GM18508 (cell line): ENCODE data around the gene SYT13.

Experiments used
- ATAC-seq: cut with Tn5 transposase; IDR thresholded peaks from one replicate; pipeline ENCODE4 v1.9.1; 2021; ENCODE audit warnings: moderate number of reproducible peaks; ENCODE audit not compliant: insufficient read depth, unreplicated experiment

Gene SYT13

DNA sequence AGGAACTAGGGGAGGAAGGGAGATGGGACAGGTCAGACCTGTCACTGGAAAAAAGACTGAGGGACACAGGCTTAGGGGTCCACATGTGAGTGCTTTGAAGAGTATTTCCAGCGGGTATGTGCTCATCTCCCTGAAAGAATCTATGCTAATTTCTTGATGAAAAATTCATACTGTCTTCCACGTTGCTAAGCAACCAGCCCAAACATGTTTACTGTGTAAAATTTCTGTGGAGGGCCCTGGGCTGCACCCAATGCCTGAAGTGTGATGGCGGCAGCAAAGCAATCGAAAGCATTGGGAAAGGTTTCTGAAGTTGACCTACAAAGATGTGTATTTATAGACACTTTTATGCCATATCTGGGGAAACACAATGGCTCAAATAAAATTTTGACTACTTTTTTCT is 7.4 kb downstream of the SYT13 start:
- ATAC-seq = no peak

DNA sequence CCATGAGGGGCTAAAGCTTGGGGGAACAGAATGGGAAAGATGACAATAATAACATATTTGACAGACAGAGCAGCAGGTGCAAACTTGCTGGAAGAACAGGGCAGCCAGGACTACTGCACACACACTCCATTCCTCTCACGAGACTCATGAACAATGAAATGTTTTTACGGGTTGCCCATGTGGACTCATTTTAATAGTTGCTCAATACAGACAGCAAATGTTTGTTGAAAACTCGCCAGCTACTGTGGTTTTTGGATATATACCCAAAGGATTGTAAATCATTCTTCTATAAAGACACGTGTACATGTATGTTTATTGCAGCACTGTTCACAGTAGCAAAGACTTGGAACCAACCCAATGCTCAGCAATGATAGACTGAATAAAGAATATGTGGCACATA is 10.3 kb downstream of the SYT13 start:
- ATAC-seq = no peak

DNA sequence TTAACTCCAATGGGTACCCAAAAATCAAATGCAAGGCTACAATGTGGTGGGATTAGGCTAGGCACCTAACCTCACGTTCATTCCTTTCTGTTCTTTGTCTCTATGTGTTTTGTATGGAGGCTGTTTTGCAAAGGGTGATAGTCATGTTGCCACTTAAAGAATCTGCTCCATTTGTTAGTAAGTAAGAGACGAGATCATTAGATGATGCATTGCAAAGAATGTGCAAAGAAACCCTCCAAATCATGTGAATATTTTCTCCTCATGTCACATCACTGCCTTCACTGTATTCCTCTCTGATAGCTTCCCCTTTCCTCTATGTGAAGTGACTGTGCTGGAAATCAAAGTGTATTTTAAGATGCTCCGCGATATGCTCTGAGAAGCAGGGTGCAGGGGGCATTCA is 11.9 kb downstream of the SYT13 start:
- no peak for ATAC-seq

DNA sequence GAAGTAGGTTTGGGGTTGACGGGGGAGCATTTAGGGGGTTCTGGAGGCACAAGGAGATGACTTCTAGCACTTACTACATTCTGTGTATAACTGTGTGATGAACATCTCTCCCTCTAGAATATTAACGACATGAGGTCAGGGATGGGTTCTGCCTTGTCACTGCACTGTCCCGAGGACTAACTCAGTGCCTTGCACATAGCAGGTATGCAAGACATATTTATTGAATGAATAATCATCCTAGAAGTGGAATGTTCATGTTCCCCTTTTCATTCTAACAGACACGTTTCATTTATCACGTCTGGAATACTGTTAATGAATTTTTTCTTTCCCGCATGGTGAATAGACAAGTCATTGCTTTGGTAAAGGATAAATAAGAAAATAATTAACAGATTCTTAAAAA is 12.6 kb downstream of the SYT13 start:
- ATAC-seq = no peak

DNA sequence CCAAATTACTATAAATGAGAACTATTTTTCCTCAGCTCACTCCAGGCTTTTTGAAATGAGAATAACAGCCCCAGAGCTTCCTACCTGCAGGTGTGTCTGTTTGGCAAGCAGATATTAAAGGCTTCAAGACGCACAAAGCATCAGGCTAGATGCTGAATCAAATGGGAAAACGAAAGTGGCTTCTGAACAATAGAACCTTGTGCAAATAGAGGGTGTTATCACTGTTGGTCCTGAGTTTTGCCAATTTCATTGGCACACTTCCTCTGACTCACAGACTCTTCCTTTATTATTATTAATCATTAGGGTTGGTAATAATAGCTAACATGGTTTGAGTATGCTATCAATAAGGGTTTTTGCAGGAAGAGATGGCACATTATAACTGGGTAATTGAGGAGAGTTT is 13.4 kb downstream of the SYT13 start:
- no peak for ATAC-seq

DNA sequence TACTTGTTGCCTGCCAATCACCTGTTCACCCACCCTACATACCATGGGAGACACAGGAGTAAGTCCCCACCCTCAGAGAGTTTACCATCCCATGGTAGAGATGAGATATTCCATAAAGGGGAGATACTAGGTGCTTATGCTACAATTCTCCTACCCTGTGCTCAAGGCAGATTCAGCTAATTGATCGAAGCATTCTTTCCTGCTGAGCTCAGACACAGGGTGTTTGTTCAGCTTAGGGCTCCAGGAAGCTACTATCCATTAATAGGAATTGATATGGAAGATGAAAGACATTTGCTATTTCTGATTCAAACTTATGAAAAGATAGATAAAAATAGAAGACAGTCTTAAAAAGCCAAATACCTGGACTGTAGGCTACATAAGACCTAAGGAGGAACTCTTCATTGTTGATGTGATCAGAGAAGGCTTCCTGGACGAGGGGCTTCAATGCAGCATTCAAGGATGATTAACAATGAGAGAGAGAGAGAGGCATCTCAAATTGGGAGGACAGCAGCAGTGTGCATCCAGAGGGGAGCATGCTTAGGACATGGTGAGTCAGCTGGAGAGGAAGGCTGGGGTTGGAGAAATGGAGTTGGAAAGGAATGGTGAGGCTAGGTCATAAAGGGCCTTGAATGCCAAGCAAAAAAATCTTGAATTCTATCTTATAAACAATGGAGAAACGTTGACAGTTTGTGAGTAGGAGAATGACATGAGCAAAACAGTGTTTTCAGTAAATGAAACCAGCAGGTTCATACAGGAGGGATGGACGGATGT is 15.0 kb downstream of the SYT13 start:
- no peak for ATAC-seq

DNA sequence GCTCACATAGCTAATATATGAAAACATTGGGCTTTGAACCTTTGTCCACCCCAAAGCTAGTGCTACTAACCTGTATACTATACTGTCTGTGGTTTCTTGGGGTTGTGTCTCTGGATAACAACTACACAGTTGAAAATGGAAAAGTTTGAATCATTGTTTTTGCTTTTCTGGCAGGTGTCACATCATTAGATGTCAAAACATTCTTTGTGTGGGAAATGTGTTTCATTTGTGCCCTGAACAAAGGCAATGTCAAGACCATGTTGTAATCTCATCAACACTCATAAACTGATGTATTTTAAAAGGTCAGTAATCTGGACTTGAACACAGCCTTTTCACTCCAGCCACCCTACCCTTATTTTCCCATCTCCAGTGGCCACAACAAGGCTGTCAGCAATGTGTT is 16.5 kb downstream of the SYT13 start:
- no peak for ATAC-seq

DNA sequence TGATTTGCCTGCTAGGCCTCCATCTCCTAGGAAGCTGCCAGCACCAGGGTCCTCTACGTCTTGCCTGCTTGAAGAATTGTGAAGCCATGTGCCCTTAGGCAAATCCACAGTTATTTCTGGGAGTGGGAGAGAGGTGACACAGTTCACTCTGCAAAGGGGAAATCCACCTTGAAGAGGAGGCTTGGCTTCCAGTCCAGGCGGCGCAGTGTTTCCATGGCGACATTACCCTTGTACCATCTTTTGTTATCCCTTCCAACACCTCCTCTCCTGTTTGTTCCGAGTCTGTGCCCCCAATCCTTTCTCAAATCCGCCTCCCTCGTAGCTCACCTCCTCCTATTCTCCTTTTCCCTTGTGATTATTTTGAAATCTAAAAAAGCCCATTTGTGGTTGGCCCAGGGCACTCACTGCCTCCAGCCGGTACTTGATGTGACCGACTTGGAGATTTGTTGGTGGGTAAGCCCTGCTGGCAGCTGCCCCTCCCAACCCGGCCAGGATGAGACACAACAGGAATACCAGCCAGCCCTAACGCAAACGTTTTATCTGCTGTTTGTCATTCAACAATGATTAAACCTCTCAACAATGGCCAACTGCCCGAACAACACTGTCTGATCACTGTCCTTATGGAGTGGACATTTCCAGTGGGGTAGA is 18.4 kb downstream of the SYT13 start:
- no peak for ATAC-seq

DNA sequence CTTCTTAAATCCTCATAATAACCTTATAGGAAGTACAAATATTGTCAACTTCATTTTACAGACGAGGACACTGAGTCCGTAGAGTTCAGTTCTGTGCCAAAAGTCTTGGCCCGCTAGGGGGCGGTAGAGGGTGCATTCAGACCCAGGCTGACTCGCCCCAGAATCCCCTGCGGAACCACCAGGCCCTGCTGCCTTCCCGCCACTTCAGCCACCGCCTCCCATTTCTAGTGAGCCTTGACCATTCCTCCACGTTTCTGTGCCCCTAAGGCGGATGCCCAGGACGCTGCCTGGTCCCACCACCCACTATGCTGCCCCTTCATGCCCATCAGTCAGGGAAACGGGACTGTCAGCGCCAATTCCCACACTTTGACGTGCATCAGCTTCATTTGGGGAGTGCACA is 19.1 kb downstream of the SYT13 start:
- no peak for ATAC-seq

DNA sequence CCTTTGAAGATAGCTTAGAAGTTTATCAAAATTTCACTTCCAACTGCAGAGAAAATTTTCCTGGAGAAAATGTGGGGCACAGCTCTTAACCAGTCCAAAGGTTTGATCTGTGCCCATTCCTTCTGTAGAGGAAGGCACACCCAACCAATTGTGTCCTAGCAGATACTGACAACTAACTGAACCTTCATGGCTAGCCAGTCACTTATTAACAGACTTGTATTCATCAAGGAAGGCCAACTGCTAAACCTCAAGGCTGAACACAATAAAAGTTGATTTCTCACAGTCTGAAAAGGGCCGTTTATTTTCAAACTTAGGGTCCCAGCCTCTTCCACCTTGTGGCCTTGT is 19.5 kb downstream of the SYT13 start:
- no peak for ATAC-seq

DNA sequence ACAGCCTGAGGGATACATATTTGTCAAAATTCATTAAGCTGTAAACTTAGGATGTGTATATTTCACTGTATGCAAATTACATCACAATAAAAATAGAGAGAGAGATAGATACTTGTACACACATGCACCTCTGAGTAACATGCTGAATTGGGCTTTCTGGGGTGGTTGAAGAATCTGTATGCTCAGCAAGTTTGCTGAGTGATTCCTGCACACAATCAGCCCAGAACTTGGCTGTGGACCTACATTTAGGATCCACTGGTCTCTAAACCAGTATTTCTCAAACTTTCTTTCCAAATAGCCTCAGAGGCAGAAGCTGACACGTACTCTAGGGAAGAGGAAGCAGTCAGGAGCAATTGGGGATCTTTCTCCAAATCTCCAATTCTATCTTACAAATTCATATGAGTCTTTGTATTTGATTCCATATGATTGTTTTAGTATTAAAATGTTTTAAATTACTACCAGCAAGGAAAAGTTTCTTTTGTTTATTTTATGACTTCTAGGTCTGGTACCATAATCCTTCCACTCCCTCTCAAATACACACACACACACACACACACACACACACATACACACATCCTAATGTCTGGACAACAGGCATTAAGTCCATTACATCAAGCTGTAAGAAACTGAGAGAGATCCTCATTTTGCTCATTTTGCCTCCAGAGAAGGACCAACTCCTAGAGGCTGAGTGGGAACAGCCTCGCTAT is 20.0 kb downstream of the SYT13 start:
- ATAC-seq = no peak

DNA sequence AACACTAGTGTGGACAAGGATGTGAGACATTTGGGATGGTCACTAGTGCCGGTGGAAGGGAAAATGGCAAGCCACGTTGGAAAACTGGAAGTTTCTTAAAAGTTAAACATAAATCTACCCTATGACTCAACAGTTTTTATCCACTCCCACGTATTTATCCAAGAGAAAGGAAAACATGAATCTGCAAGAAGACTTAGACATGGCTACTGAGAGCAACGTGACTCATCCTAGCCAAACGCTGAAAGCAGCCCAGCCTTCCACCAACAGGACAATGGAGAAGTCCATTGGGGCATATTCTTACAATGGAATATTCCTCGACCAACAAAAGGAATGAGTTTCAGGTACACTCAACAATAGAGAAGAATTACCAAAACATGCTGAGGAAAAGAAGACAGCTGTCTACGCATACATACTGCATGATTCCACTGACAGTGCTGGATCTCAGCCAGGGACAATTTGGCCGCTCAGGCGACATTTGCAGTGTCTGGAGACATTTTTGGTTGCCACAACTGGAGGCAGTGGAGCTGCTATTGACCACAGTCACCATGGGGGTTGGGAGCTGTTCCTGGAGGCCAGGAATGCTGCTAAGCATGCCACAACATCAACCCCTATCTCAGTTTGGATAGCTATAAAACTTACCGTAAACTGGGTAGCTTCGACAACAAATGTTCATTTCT is 21.2 kb downstream of the SYT13 start:
- ATAC-seq = no peak

DNA sequence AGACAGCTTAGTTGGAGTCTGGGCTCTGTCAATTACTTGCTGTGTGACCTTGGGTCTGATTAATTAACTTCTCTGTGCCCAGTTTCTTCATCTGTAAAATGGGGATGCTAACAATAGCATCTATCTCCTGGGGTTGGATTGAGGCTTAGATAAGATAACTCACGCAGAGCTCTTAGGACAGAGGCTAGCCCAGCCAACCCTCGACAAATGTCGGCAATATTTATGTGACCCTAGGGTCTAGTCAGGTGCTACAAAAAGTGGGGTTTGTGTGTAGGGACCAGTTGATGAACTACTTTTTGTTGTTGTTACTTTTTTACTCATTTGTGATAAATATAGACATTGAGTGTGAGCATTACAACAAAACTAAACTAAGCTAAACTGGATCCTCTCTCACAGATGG is 22.4 kb downstream of the SYT13 start:
- ATAC-seq = no peak

DNA sequence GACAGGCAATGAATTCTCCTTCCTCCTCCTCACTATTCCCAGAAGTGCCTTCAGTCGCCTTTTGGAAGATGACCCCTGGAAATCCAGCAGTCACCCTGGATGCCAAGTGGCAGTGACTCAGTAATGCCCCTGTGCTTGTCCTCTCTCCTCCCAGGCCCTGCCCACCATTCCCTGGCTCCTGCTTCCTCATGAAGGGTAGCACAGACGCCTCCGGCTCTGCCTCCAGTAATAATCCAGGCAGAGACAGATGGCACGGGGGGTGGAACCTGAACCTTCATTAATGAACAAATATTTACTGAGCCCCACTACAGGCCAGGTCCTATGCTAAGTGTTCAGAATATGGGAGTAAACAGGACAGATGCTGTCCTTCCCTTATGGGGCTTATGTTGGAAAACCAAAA is 23.2 kb downstream of the SYT13 start:
- ATAC-seq = no peak

DNA sequence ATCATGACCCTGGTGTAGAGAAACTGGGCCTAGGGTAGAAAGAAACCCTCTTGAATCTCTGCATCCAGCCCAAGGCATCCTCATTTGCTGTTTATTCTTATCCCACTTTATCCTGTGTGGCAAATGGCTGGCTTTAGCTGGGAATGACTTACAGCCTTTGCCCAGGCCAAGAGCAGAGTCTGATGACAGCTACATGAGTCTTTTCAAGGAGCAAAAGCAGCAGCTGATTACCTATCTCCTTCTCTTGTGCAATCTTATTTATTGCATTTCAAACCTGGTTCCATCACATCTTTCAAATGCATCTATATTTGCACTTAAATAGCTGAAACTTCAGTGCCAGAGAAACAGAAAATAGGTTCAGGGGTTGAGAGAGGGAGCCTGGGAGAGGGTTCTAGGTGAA is 26.1 kb downstream of the SYT13 start:
- no peak for ATAC-seq

DNA sequence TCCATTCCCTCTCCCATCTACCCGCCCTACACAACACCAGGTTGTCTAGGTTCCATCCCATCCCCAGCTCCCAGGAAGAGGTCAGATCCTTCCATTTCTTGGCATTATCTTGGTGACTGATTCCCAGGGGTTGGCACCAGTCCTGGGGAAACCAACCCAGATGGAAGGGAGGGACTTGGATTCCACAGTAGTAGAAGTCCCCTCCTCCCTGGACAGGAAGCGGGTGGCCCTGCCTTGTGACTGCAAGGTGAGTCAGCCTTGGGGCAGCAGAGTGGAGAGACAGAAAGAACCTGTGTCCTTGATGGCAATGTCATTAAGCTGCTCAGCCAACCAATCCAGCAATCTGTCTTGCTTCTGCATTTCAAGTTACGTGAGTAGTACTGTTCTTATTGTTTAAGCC is 26.5 kb downstream of the SYT13 start:
- no peak for ATAC-seq

DNA sequence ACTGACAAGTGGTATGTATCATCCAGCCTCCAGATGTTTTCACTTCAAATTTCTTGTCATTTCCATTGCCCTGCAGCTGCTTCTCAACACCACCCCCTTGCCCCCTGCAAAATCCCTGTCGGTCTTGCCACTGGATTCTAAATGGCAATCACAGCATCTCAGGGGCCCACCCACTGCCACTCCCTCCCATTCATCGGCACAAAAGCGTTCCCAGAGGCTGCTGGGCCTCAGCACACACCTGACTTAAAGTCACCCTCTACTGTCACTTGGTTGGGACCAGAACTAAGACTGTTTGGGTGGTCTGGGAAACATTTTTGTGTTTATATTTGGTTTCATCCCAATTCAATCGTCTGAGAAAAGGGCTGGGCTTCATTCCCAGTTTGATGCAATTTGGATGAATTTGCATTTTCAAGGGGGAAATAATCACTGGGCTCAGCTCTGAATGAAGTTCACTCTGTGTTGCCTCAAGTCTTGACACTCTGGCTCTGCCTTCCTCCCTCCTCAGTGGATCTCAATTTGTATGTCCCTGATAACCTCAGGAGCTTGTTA is 27.1 kb downstream of the SYT13 start:
- ATAC-seq = no peak

DNA sequence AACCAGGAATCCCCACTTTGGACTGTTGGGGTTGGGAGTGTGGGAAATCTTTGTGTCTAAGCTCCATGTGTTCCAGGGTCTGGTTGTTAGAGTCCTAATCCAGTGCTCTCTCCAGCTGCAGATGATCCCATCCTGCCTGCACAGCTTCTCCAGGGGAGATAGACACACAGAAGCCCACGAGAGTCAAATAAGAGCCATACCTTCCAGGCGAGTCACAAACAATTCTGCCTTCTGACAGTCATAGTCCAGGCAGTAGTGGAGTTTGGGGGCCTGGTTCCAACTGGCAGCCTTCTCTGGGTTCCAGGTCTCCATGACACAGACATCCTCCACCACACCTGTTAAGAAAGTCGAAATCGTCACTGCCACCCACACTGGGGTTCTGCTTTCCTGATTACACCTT is 32.1 kb downstream of the SYT13 start:
- no peak for ATAC-seq

DNA sequence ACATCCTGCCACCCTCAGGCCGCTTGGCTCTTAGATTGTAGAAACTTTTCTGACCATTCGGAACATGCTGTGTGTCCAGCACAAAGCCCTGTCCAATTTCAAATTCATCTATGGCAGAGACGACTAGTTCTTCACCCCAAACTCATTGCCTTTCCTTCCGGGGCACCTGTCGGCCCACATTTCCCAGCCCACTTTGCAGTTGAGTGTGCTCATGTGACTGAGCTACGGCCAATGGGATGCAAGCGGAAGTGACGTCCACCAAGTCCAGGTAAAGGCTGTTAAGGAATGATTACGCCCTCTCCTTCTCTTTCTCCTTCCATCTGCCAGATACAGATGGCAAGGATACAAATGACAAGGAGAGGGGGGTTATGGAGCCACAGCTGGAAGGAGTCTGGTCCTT is 32.5 kb downstream of the SYT13 start:
- ATAC-seq = no peak

DNA sequence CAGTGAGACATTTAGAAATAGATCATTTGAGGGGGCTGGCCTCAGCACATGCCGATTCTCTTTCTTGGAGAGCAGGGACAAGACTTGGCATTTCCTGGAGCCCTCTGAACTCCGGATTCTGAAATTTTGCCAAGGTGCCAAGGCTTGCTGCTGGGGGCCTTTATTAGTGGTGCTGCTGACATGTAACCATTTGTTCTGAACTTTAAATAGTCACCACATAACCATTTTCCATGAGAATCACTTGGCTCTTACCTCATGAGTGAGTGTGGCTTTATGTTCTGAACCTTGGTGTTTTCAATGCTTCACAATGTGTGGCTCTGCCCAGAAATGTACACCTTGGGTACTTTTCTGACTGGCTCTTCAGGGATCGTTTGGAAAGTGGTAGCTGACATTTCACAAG is 33.3 kb downstream of the SYT13 start:
- ATAC-seq = no peak
